Astrocyte of the cerebellum (primary cell): Measurements from ENCODE around the gene LRP5.
"Not testable (repeated sequence)": the region's sequence is repeated elsewhere in the genome, so short reads cannot be mapped to it uniquely, and the experiment has no call there.

Source experiments
- DNase-seq: peaks from one replicate; pipeline ENCODE4 v3.0.0-alpha.2; 2011; ENCODE audit warnings: low read depth
- H3K4me3 ChIP-seq: 2 replicates; pipeline ENCODE4 v1.5.1; 2011; ENCODE audit warnings: mild to moderate bottlenecking, low read depth, low read length, moderate library complexity
- in situ Hi-C: cut with HindIII; loops from 2 replicates; pipeline ENCODE4 v1.10.0; 2017; ENCODE audit warnings: low sequenced_read_pairs
- TF ChIP-seq, protein P1 (sequence below): IDR thresholded peaks from 2 replicates; pipeline ENCODE4 v1.5.1; 2012; ENCODE audit warnings: low read length, low read depth, moderate library complexity, mild to moderate bottlenecking; ENCODE audit errors: missing control alignments

Gene LRP5

DNA sequence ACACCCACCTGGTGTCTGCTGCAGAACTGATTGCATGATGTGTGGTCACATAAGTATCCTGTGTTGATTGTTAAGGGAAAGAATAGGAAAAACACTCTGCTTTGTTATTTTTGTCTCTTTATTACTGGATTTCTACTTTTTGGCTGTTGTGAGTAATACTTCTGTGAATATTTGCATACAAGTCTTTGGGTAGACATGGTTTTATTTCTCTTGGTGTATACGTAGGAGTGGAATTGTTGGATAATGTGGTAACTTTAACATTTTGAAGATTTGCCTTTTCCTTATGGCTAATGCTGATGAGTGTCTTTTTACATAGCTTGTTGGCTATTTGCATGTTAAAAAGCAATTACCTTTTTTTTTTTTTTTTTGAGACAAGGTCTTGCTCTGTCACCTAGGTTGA lies 161.3 kb downstream of the LRP5 start:
- no peak for DNase-seq
- TF ChIP-seq, protein P1, sequence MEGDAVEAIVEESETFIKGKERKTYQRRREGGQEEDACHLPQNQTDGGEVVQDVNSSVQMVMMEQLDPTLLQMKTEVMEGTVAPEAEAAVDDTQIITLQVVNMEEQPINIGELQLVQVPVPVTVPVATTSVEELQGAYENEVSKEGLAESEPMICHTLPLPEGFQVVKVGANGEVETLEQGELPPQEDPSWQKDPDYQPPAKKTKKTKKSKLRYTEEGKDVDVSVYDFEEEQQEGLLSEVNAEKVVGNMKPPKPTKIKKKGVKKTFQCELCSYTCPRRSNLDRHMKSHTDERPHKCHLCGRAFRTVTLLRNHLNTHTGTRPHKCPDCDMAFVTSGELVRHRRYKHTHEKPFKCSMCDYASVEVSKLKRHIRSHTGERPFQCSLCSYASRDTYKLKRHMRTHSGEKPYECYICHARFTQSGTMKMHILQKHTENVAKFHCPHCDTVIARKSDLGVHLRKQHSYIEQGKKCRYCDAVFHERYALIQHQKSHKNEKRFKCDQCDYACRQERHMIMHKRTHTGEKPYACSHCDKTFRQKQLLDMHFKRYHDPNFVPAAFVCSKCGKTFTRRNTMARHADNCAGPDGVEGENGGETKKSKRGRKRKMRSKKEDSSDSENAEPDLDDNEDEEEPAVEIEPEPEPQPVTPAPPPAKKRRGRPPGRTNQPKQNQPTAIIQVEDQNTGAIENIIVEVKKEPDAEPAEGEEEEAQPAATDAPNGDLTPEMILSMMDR = no peak
- no peak overlapping the region for H3K4me3 ChIP-seq
- in situ Hi-C loops = no loop called here

DNA sequence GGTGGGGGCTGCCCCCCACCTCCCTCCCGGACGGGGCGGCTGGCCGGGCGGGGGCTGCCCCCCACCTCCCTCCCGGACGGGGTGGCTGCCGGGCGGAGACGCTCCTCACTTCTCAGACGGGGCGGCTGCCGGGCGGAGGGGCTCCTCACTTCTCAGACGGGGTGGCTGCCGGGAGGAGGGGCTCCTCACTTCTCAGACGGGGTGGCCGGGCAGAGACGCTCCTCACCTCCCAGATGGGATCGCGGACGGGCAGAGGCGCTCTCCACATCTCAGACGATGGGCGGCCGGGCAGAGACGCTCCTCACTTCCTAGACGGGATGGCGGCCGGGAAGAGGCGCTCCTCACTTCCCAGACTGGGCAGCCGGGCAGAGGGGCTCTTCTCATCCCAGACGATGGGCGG lies 163.2 kb downstream of the LRP5 start:
- in situ Hi-C loops, H3K4me3 ChIP-seq, DNase-seq: not testable (repeated sequence)

DNA sequence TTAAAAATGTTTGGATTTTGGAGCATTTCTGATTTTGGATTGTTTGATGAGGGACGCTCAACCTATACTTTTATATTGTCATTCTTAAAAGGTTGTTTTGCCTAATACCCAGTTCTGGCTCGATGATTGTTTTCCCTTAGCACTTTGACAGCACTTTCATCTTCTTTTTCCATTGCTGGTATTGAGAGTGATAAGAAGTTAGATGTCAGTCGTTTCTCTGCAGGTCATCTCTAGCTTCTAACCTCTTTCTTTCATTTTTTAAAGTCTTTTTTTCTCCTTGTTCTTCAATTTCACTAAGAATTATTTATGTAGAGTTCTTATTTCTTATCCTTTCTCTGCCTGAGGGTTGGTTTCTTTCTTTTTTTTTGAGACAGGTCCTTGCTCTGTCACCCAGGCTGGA lies 167.0 kb downstream of the LRP5 start:
- in situ Hi-C loops = no loop called here
- no peak for DNase-seq
- no peak overlapping the region for H3K4me3 ChIP-seq
- TF ChIP-seq, protein P1 = no peak

DNA sequence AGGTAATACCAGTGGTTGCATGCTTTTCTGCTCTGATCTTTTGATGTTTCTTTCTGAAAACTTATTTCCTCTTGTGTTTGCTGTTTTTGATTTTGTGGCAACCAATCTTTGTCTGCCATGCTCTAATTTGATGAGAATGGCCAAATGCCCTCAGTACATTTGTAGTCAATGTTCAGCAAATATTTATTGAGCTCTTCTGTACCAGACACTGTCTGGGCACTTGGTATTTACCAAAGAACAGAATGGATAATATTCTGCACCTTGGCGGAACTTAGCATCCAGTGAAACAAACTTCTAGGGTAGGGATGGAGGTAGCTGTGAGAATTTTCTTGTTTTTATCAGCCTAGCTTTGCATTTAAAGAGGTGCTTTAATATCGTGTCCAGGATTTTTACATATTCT lies 167.8 kb downstream of the LRP5 start:
- no peak for DNase-seq
- TF ChIP-seq, protein P1 = no peak
- H3K4me3 ChIP-seq = no peak overlapping the region
- in situ Hi-C loops = no loop called here

DNA sequence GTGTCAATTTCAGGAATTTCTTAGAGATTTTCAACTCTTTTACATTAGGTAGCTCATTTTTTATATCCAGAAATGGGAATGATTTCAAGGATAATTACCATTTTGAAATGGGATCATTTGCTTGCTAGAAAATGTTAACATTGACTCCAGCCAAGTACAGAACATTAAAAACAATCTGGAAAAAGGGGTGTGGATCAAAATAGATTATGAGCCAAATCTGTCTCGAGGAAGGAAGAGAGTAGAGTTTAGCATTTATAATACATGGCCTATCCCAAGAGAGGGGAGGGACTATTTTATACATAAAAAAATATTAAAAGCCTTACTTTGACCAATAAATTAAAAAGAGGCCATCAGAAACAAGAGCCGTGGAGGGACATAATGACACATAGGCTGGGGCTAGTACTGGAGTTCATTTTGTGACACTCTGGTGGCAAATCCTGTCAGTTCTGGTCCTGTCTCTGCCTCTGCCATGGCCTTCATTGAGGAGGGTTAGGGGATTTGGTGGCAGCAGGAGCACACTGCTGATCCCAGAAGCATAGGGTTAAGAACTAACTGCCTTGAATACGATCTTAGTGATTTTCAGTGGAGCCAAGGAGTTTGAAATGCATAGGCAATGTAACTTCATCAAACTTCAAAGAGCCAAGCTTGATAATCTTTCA lies 168.6 kb downstream of the LRP5 start:
- TF ChIP-seq, protein P1 = no peak
- H3K4me3 ChIP-seq = no peak overlapping the region
- in situ Hi-C loops = no loop called here
- DNase-seq = no peak

DNA sequence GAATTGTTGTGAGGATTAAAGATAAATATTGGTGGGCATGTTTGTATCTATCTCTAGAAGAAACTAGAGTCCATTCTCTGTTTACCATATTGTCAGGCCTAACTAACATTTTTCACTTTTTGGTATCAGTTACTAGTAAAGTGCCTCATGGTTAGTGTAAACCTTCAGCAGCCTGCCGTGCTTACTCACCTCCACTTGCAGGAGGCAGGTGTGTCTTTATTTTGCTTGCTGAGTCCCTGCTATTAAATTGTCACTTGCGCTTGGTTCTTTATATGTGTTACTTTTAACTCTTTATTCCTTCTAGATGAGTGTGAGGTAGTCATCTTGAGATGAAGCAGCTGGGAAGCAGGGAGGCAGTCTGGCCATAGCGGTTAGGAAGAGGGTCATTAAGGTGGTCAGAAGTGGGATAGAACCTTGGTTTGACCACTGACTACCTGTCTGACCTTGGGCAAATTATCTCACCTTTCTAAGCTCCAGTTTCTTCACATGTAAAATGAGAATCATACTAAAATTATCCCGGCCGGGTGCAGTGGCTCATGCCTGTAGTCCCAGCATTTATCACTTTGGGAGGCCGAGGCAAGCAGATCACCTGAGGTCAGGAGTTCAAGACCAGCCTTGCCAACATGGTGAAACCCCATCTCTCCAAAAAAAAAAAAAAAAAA lies 169.3 kb downstream of the LRP5 start:
- no peak overlapping the region for H3K4me3 ChIP-seq
- DNase-seq = no peak
- TF ChIP-seq, protein P1 = no peak
- in situ Hi-C loops = no loop called here

DNA sequence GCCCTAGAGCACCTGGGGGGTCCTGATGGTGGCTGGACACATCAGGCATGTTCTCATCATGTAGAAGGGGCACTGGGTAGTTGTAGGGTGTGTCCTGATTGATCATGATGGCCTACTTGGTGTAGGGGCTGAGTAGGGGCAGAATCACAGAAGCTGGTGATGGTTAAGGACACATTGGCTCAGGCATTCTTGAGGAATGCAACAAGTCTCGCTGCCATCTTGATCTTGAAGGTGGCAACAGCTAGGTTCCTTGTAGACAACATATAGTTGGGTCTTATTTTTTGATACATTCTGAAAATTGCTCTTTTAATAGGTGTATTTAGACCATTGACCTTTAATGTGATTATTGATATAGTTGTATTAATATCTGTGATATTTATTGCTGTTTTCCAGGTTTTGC lies 176.2 kb downstream of the LRP5 start:
- no peak overlapping the region for H3K4me3 ChIP-seq
- TF ChIP-seq, protein P1 = no peak
- in situ Hi-C loops = no loop called here
- DNase-seq = no peak
